Measurements from ENCODE around the gene HOXD9.

HOXD9 gene

GRCh38 chr2:176165370-176166050 is 43.0 kb downstream of the HOXD9 start:
- DNase-seq (ENCODE audit: low read depth, low spot score), result no peak

GRCh38 chr2:176166272-176166671 is 43.8 kb downstream of the HOXD9 start:
- DNase-seq (ENCODE audit: low read depth, low spot score), result no peak

DNA sequence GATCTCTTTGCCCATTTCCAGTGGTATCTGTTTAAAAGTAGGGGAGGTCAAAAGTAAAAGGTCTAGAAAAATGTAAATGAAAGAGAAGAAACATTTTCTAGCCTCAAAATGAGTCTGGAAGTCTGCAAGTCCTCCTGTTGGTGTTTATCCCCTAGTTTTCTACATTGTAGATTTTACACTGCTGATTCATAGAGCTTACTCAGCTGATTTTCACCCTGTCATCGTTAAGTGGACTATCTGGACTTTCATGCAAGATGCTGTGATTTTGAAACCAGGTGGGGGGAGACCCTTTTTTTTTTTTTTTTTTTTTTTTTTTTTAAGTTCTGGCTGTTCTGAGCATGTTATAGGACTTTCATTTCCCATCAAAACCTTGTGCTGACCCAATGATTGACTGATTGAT is 44.9 kb downstream of the HOXD9 start:
- no peak for DNase-seq (ENCODE audit: low read depth, low spot score)

GRCh38 chr2:176169181-176169580 is 46.7 kb downstream of the HOXD9 start:
- no peak for DNase-seq (ENCODE audit: low read depth, low spot score)

DNA sequence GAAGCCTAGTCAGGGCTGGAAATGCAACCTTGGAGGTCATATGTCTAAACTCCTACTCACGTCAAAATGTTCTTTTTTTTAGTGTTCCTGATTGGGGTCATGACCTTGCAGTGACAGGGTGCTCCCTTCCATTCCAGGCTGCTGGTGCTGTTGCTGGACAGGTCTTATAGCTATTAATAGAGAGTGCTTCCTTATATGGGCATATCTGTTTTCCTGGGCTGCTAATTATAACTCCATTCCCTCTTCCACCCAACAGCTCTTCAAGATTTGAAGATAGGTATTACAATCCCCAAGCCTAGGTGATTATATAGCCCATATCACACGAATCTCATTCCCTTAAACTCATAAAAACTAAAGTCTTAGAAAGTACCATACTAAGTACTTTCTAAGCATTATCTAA is 47.2 kb downstream of the HOXD9 start:
- no peak for DNase-seq (ENCODE audit: low read depth, low spot score)

- no peak for DNase-seq (ENCODE audit: low read depth, low spot score)
These were observed 48.2 kb downstream of the HOXD9 start for GRCh38 chr2:176170602-176171305.

DNA sequence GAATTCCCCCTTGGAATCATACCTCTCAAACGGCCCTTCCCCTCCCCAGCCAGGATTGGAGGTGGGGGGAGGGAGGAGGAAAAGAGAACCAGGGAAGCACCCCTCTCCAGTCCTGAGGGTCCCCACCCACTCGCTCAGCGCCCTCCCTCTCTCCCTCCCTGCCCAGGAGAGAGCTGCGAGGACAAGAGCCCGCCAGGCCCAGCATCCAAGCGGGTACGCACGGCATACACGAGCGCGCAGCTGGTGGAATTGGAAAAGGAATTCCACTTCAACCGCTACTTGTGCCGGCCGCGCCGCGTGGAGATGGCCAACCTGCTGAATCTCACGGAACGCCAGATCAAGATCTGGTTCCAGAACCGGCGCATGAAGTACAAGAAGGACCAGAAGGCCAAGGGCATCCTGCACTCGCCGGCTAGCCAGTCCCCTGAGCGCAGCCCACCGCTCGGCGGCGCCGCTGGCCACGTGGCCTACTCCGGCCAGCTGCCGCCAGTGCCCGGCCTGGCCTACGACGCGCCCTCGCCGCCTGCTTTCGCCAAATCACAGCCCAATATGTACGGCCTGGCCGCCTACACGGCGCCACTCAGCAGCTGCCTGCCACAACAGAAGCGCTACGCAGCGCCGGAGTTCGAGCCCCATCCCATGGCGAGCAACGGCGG is 49.0 kb downstream of the HOXD9 start:
- DNase-seq (ENCODE audit: low read depth, low spot score), result no peak

- no peak for DNase-seq (ENCODE audit: low read depth, low spot score)
These were observed 49.7 kb downstream of the HOXD9 start for GRCh38 chr2:176172007-176172894.

GRCh38 chr2:176172895-176173566 is 50.5 kb downstream of the HOXD9 start:
- no peak for DNase-seq (ENCODE audit: low read depth, low spot score)

DNA sequence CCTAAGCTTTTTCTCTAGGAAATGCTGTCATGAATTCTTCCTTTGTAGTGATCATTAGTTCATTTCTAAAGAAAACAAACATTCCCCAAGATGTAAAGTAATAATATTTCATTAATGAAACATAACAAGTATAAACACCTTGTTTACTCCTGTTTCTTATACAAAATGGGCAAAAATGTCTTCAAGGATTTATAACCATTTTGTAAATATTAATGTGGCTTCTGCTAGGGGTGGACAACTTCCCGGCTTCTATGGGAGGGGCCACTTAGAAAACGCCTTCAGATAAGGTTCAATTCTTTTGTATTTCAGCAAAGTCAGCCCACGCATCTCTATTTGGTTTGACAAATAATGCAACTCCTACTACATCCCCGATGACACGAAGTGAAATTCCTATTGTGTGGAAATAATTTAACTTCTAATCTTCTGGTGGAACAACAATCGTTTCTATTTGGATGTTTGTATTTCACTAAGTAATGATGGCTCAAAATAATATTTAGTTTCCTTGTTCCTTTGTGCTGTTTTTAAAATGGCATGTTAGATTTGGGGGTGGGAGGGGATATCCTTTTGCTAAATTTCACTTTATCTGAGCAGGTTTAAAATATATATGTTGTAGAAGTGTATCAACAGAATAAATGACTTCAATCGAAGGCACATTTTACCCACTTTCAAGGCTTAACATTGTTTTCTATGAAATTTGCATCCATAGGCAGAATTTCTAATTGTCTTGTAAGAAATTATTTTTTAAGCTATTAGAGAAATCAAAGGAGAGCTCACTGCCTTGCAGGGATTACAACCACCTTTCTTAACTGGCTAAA is 51.3 kb downstream of the HOXD9 start:
- DNase-seq (ENCODE audit: low read depth, low spot score), result no peak

GRCh38 chr2:176174382-176174823 is 51.9 kb downstream of the HOXD9 start:
- no peak for DNase-seq (ENCODE audit: low read depth, low spot score)

Measured in brain pericyte (primary cell).